ENCODE data around the gene CALHM3. TPM values are rescaled to one million over a fixed set of nuclear protein-coding genes. Genes with fewer than 3 reads are reported as not detected.
"Not testable (repeated sequence)": the region's sequence is repeated elsewhere in the genome, so short reads cannot be mapped to it uniquely, and the experiment has no call there.

Gene CALHM3
- not detected for total RNA-seq
- long read RNA-seq, donor 1: 0 reads
- long read RNA-seq, donor 2: 0 reads

GRCh38 chr10:103479135-103479534, at the start of gene CALHM3:
Gene CALHM3, minus strand, starts transcription at chr10:103479240. Its CDS starts 208 bp downstream, at chr10:103479032.
- no peak within 1 kb of the TSS for H3K4me3 ChIP-seq
- intact Hi-C loops (cut with DNase I, micrococcal nuclease): no loop called here
- no peak for TF ChIP-seq CTCF (IDR thresholded peaks at IDR 0.05)
- ATAC-seq: peak; percentile 83
- DNase-seq: no peak
- no peaks in the 10 kb centered on the region for H3K36me3 ChIP-seq (ENCODE audit: low read depth)
- no peaks in the 10 kb centered on the region for H3K4me1 ChIP-seq (ENCODE audit: low read depth)
- H3K9me3 ChIP-seq: no peaks in the 10 kb centered on the region

GRCh38 chr10:103528549-103528948, 49.5 kb upstream of the CALHM3 start:
- ATAC-seq (no peak), DNase-seq (no peak)
- TF ChIP-seq CTCF (IDR thresholded peaks at IDR 0.05): no peak
- Histone ChIP-seq H3K36me3 (ENCODE audit: low read depth) (no peaks in the 10 kb centered on the region), H3K9me3 (no peaks in the 10 kb centered on the region), H3K4me3 (no peak overlapping the region), H3K4me1 (ENCODE audit: low read depth) (no peaks in the 10 kb centered on the region)
- intact Hi-C loops (cut with DNase I, micrococcal nuclease): no loop called here

GRCh38 chr10:103527476-103527875, 48.4 kb upstream of the CALHM3 start:
- ATAC-seq; intact Hi-C loops (cut with DNase I, micrococcal nuclease): not testable (repeated sequence)

GRCh38 chr10:103525901-103526300, 46.9 kb upstream of the CALHM3 start:
- Histone ChIP-seq H3K4me3 (no peak overlapping the region), H3K4me1 (ENCODE audit: low read depth) (no peaks in the 10 kb centered on the region), H3K9me3 (no peaks in the 10 kb centered on the region), H3K36me3 (ENCODE audit: low read depth) (no peaks in the 10 kb centered on the region)
- intact Hi-C loops (cut with DNase I, micrococcal nuclease): no loop called here
- DNase-seq: no peak
- ATAC-seq: no peak
- TF ChIP-seq CTCF (IDR thresholded peaks at IDR 0.05): no peak

More at GRCh38 chr10:103527476-103527875, 48.4 kb upstream of the CALHM3 start:
- H3K9me3 ChIP-seq; H3K4me1 ChIP-seq (ENCODE audit: low read depth); H3K36me3 ChIP-seq (ENCODE audit: low read depth); DNase-seq; H3K4me3 ChIP-seq: not testable (repeated sequence)

GRCh38 chr10:103523683-103524082, 44.6 kb upstream of the CALHM3 start:
- DNase-seq (no peak), ATAC-seq (peak; percentile 64)
- Histone ChIP-seq H3K4me3 (no peak overlapping the region), H3K9me3 (no peaks in the 10 kb centered on the region), H3K36me3 (ENCODE audit: low read depth) (no peaks in the 10 kb centered on the region), H3K4me1 (ENCODE audit: low read depth) (no peaks in the 10 kb centered on the region)
- TF ChIP-seq CTCF (IDR thresholded peaks at IDR 0.05): no peak
- intact Hi-C loops (cut with DNase I, micrococcal nuclease): no loop called here

GRCh38 chr10:103522006-103522405, 43.0 kb upstream of the CALHM3 start:
- H3K9me3 ChIP-seq; intact Hi-C loops (cut with DNase I, micrococcal nuclease); H3K4me3 ChIP-seq; ATAC-seq; H3K36me3 ChIP-seq (ENCODE audit: low read depth); H3K4me1 ChIP-seq (ENCODE audit: low read depth); DNase-seq: not testable (repeated sequence)

GRCh38 chr10:103519798-103520197, 40.8 kb upstream of the CALHM3 start:
- H3K9me3 ChIP-seq: no peaks in the 10 kb centered on the region
- intact Hi-C loops (cut with DNase I, micrococcal nuclease): no loop called here
- DNase-seq (no peak), ATAC-seq (no peak)
- no peak for TF ChIP-seq CTCF (IDR thresholded peaks at IDR 0.05)
- H3K4me1 ChIP-seq (ENCODE audit: low read depth): peaks cover 2% of the 10 kb centered on the region
- no peak overlapping the region for H3K4me3 ChIP-seq
- no peaks in the 10 kb centered on the region for H3K36me3 ChIP-seq (ENCODE audit: low read depth)
